RWPE1 (cell line): ENCODE results near the gene FRZB.

Experiments used
- CTCF ChIA-PET: fragments of 350-600 bp; sonication (Branson Sonifier 250); formaldehyde crosslinking; extraction: SDS; loops from one replicate; lab custom pipeline; 2021; lab: Yijun Ruan, JAX
- POLR2A ChIA-PET: fragments of 400-600 bp; formaldehyde crosslinking; extraction: SDS; loops from one replicate; lab custom pipeline; 2020; ENCODE audit warnings: antibody characterized with exemption; ENCODE audit not compliant: low non-redundant PET; lab: Yijun Ruan, JAX
- DNase-seq: peaks from one replicate; pipeline ENCODE4 v3.0.0; 2012; ENCODE audit warnings: low spot score
- H3K27ac ChIP-seq: fragments of 450-650 bp; 2 replicates; pipeline ENCODE4 v1.5.1; 2017
- CTCF ChIP-seq: fragments of 450-650 bp; conservative IDR thresholded peaks from 2 replicates; pipeline ENCODE4 v1.5.1; 2017; ENCODE audit warnings: low read depth, mild to moderate bottlenecking

The FRZB gene

DNA sequence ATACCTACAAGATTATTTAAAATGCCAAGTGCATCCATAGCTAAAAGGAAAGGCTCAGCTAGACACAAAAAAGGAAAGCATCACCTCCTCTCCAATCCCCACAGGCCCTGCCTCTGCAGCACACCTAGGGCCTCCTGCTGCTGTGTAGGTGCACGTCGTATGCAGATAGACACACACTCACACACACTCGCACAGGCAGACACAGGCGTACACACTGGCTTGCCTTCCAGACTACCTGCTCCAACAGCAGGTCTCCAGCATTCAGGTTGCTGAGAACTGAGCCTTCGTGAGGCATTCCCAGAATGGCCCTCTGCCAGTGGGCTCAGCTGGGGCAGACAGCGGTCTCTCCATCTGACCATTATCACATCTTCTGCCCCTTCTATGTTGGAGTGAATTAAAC, 35.3 kb upstream of the FRZB start:
- H3K27ac ChIP-seq = no peak overlapping the region
- no peak for TF ChIP-seq CTCF
- no peak for DNase-seq
- CTCF ChIA-PET = no interaction called here
- POLR2A ChIA-PET = no interaction called here

DNA sequence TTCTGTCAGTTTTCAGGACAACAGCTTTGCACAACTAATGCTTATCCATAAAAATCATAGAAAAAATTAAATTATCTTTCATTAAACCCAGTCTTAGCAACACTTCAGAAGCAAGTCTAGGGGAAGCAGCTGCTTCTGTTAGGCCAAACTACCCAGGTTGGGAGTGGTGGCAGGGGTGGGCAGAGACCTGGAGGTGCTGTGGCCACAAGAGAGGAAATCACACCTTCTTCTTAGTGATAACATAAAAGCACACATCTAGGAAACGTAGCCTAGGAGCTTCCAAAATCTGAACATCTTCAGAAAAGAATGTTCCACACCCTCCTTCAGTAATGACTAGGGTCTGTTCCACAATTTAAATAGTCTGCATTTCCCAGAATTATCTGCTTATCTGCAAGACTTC, 32.3 kb upstream of the FRZB start:
- TF ChIP-seq CTCF = no peak
- ChIA-PET POLR2A (no interaction called here), CTCF (interaction anchor here (0.6 kb wide), 1 partner anchor 108 kb away, joined by 3 read pairs; no protein-coding TSS in a partner anchor)
- DNase-seq = no peak
- H3K27ac ChIP-seq = no peak overlapping the region

GRCh38 chr2:182897137-182897536, 30.7 kb upstream of the FRZB start:
- ChIA-PET CTCF (no interaction called here), POLR2A (no interaction called here)
- peak; percentile 4 for DNase-seq
- no peak for TF ChIP-seq CTCF
- H3K27ac ChIP-seq = no peak overlapping the region

DNA sequence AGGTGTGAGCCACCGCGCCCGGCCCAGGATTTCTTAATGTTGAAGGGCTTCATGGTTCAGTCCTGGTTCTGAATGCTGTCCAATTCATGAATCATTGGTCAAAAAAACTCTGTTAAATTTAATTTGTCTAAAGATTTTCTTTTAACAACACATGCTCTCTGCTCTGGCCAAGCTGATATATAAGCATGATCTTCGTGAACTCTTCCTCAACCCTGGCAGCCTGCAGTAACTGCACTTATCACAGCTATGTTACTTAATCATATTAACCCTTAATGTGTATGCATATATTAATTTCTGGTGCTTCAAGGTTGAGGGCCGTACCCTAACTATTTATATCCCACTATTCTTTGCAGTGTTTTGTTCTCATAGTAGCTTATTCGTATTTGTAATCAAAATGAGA, 29.4 kb upstream of the FRZB start:
- no peak overlapping the region for H3K27ac ChIP-seq
- DNase-seq = no peak
- CTCF ChIA-PET = no interaction called here
- POLR2A ChIA-PET = no interaction called here
- no peak for TF ChIP-seq CTCF

GRCh38 chr2:182895169-182895568, 28.7 kb upstream of the FRZB start:
- TF ChIP-seq CTCF = no peak
- no peak overlapping the region for H3K27ac ChIP-seq
- DNase-seq = no peak
- ChIA-PET CTCF (interaction anchor here (0.9 kb wide), 1 partner anchor 31 kb away, joined by 3 read pairs; no protein-coding TSS in a partner anchor), POLR2A (no interaction called here)

DNA sequence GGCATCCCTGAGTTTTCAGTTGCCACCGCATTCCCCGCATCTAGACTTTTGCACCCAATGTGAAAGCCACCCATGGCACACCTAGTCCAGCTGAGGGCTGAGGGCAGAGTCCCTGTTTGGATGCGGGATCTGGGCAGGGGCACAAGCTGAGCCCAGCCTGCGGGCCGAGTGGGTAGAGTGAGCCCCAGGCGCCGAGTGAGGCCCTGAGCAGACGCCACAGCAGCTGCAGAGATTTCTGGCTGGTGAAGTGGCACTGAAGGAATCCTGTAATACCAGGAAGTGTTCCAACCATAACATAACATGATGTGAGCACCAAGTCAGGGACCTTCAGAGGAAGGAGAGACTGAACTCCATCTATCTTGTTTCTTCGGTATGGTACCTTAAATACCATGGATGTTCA, 27.7 kb upstream of the FRZB start:
- no peak for DNase-seq
- TF ChIP-seq CTCF = no peak
- H3K27ac ChIP-seq = no peak overlapping the region
- ChIA-PET CTCF (no interaction called here), POLR2A (no interaction called here)
